OCI-M2 (cell line): ENCODE results near the gene ACOT11.

Experiments
- DNase-seq: peaks from one replicate; lab custom pipeline; 2025; ENCODE audit not compliant: unreplicated experiment; lab: John Stamatoyannopoulos, UW

The ACOT11 gene

GRCh38 chr1:54559771-54560231, 11.8 kb downstream of the ACOT11 start:
- no peak for DNase-seq

GRCh38 chr1:54564312-54565112, 16.5 kb downstream of the ACOT11 start:
- DNase-seq: no peak

- no peak for DNase-seq
Measured at GRCh38 chr1:54565113-54565501, 17.1 kb downstream of the ACOT11 start.

GRCh38 chr1:54566438-54567141, 18.6 kb downstream of the ACOT11 start:
- no peak for DNase-seq

- DNase-seq: no peak
Measured at GRCh38 chr1:54567961-54568360, 19.9 kb downstream of the ACOT11 start.

- no peak for DNase-seq
Measured at GRCh38 chr1:54569339-54569738, 21.3 kb downstream of the ACOT11 start.

GRCh38 chr1:54570161-54570560, 22.1 kb downstream of the ACOT11 start:
- DNase-seq: no peak

- DNase-seq: no peak
Measured at GRCh38 chr1:54571326-54571725, 23.3 kb downstream of the ACOT11 start.

GRCh38 chr1:54571803-54572541, 23.9 kb downstream of the ACOT11 start:
- no peak for DNase-seq

GRCh38 chr1:54572542-54572850, 24.5 kb downstream of the ACOT11 start:
- no peak for DNase-seq

GRCh38 chr1:54574158-54574778, 26.2 kb downstream of the ACOT11 start:
- DNase-seq: no peak

GRCh38 chr1:54575161-54575560, 27.1 kb downstream of the ACOT11 start:
- DNase-seq: no peak

- DNase-seq: no peak
Measured at GRCh38 chr1:54575605-54576290, 27.7 kb downstream of the ACOT11 start.

- DNase-seq: no peak
Measured at GRCh38 chr1:54577612-54578011, 29.6 kb downstream of the ACOT11 start.

- DNase-seq: no peak
Measured at GRCh38 chr1:54579337-54579781, 31.3 kb downstream of the ACOT11 start.

GRCh38 chr1:54580856-54581550, 33.0 kb downstream of the ACOT11 start:
- no peak for DNase-seq

- DNase-seq: no peak
Measured at GRCh38 chr1:54581621-54582035, 33.6 kb downstream of the ACOT11 start.

GRCh38 chr1:54582566-54583306, 34.7 kb downstream of the ACOT11 start:
- DNase-seq: no peak

- no peak for DNase-seq
Measured at GRCh38 chr1:54583307-54583686, 35.3 kb downstream of the ACOT11 start.
